ENCODE measurements around the gene CNTNAP2. TPM values are rescaled to one million over a fixed set of nuclear protein-coding genes. Genes with fewer than 3 reads are reported as not detected.

CNTNAP2 gene
- total and polyA plus RNA-seq, 2 of the 13 experiments (the other 11 are each of a cell fraction or from before 2014, with no cell fraction given): 0.40 to 0.42 TPM

GRCh38 chr7:147803151-147803550 lies 1686.5 kb downstream of the CNTNAP2 start (continued):
- TF ChIP-seq PCBP2 (optimal IDR thresholded peaks at IDR 0.05; ENCODE audit: low read depth, low read length, poor library complexity, severe bottlenecking): no peak

DNA sequence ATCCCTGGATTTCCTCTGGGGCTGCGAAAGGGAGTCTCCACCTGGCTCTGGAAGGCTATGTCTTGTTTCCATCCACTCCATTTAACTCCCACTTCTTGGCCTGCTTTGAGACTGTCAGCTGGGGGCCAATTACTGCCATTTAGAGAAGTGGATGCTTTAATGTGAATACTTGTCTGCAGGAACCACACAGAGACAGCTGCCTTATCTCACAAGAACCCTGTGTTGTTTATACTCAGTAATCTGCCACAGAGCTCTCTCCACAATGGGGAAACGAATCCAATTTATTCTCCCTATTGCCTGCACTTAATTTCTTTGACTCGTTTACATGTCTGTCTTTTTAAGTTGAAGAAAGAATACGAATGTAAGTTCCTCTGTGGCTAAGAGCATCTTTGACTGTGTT lies 1687.0 kb downstream of the CNTNAP2 start:
- no peak overlapping the region for H3K4me2 ChIP-seq (ENCODE audit: low read depth, low read length)
- H3K36me3 ChIP-seq (replicated peaks in 1 of 2; ENCODE audit: control insufficient read depth in 1 of 2, insufficient read depth in 2 of 2, low read length in 2 of 2): no peaks in the 10 kb centered on the region
- CTCF ChIA-PET (ENCODE audit: low intra/inter-chr PET ratio, low total read pairs): no interaction called here
- H3K9me3 ChIP-seq (ENCODE audit: low read length): peaks cover 43% of the 10 kb centered on the region
- no peaks in the 10 kb centered on the region for H3K4me1 ChIP-seq (ENCODE audit: insufficient read depth, low read length)
- POLR2A ChIA-PET: no interaction called here
- H3K9ac ChIP-seq (ENCODE audit: insufficient read depth, low read depth, low read length): no peak overlapping the region
- 2% methylated on average over 4 of the region's 4 CpGs for WGBS (ENCODE audit: low lambda C conversion rate)
- DNase-seq (ENCODE audit: low spot score) (no peak), FAIRE-seq (no peak), ATAC-seq (no peak)
- no peak overlapping the region for H3K27ac ChIP-seq (ENCODE audit: extremely low read length, insufficient read depth, low read length)
- H3K4me3 ChIP-seq (replicated peaks in 1 of 3; ENCODE audit: insufficient read depth in 1 of 3, low read depth in 2 of 3, low read length in 3 of 3): no peak overlapping the region
- no peaks in the 10 kb centered on the region for H3K79me2 ChIP-seq (ENCODE audit: insufficient read depth, low read length)
- no peak overlapping the region for H2AFZ ChIP-seq (ENCODE audit: low read length)
- in situ Hi-C loops (cut with HindIII; ENCODE audit: extremely low pct_ligation_motif_present, low pct_unique_long_range_greater_than_20kb): no loop called here
- BruUV-seq (replicated peaks): no TSS peak
- intact Hi-C loops (cut with micrococcal nuclease; ENCODE audit: unreplicated experiment): no loop called here
- no peaks in the 10 kb centered on the region for H4K20me1 ChIP-seq (ENCODE audit: insufficient read depth, low read length)
- no peaks in the 10 kb centered on the region for H3K27me3 ChIP-seq (ENCODE audit: control insufficient read depth in 1 of 2, insufficient read depth in 2 of 2, low read length in 2 of 2)
- TF ChIP-seq SALL1 (CRISPR knock-in tag; IDR thresholded peaks at IDR 0.05) (no peak), XRCC5 (optimal IDR thresholded peaks at IDR 0.05; ENCODE audit: low read length) (no peak), SNAPC4 (CRISPR knock-in tag; IDR thresholded peaks at IDR 0.05) (no peak), SMAD9 (CRISPR knock-in tag; IDR thresholded peaks at IDR 0.05) (no peak), ZNF674 (CRISPR knock-in tag; IDR thresholded peaks at IDR 0.05; ENCODE audit: low read depth) (no peak), FOXK1 (CRISPR knock-in tag; IDR thresholded peaks at IDR 0.05; ENCODE audit: borderline replicate concordance, low read depth) (no peak), ZIK1 (CRISPR knock-in tag; IDR thresholded peaks at IDR 0.05; ENCODE audit: borderline replicate concordance, low read depth) (no peak), ZNF713 (CRISPR knock-in tag; IDR thresholded peaks at IDR 0.05) (no peak)
- TF ChIP-seq, protein P1, sequence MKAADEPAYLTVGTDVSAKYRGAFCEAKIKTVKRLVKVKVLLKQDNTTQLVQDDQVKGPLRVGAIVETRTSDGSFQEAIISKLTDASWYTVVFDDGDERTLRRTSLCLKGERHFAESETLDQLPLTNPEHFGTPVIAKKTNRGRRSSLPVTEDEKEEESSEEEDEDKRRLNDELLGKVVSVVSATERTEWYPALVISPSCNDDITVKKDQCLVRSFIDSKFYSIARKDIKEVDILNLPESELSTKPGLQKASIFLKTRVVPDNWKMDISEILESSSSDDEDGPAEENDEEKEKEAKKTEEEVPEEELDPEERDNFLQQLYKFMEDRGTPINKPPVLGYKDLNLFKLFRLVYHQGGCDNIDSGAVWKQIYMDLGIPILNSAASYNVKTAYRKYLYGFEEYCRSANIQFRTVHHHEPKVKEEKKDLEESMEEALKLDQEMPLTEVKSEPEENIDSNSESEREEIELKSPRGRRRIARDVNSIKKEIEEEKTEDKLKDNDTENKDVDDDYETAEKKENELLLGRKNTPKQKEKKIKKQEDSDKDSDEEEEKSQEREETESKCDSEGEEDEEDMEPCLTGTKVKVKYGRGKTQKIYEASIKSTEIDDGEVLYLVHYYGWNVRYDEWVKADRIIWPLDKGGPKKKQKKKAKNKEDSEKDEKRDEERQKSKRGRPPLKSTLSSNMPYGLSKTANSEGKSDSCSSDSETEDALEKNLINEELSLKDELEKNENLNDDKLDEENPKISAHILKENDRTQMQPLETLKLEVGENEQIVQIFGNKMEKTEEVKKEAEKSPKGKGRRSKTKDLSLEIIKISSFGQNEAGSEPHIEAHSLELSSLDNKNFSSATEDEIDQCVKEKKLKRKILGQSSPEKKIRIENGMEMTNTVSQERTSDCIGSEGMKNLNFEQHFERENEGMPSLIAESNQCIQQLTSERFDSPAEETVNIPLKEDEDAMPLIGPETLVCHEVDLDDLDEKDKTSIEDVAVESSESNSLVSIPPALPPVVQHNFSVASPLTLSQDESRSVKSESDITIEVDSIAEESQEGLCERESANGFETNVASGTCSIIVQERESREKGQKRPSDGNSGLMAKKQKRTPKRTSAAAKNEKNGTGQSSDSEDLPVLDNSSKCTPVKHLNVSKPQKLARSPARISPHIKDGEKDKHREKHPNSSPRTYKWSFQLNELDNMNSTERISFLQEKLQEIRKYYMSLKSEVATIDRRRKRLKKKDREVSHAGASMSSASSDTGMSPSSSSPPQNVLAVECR (CRISPR knock-in tag; IDR thresholded peaks at IDR 0.05; ENCODE audit: borderline replicate concordance): no peak
- TF ChIP-seq, protein P2, sequence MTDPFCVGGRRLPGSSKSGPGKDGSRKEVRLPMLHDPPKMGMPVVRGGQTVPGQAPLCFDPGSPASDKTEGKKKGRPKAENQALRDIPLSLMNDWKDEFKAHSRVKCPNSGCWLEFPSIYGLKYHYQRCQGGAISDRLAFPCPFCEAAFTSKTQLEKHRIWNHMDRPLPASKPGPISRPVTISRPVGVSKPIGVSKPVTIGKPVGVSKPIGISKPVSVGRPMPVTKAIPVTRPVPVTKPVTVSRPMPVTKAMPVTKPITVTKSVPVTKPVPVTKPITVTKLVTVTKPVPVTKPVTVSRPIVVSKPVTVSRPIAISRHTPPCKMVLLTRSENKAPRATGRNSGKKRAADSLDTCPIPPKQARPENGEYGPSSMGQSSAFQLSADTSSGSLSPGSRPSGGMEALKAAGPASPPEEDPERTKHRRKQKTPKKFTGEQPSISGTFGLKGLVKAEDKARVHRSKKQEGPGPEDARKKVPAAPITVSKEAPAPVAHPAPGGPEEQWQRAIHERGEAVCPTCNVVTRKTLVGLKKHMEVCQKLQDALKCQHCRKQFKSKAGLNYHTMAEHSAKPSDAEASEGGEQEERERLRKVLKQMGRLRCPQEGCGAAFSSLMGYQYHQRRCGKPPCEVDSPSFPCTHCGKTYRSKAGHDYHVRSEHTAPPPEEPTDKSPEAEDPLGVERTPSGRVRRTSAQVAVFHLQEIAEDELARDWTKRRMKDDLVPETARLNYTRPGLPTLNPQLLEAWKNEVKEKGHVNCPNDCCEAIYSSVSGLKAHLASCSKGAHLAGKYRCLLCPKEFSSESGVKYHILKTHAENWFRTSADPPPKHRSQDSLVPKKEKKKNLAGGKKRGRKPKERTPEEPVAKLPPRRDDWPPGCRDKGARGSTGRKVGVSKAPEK (CRISPR knock-in tag; IDR thresholded peaks at IDR 0.05; ENCODE audit: borderline replicate concordance): no peak
